Measurements from ENCODE around the gene FLT3LG. TPM values are rescaled to one million over a fixed set of nuclear protein-coding genes. Genes with fewer than 3 reads are reported as not detected.

Gene FLT3LG
- total RNA-seq, 4 donors from 2014 or later = 1.00 to 4.0 (median 3.2) TPM; not detected in 1

GRCh38 chr19:49487277-49488045, 13.4 kb downstream of the FLT3LG start, which contains the start of gene RPL13A:
Gene RPL13A, plus strand, starts transcription at chr19:49487608. Its CDS starts 22 bp downstream, at chr19:49487630.
- no peaks in the 10 kb centered on the region for H3K9me3 ChIP-seq
- H3K4me1 ChIP-seq = peaks cover 18 to 30% (median 24%) of the 10 kb centered on the region in 4 donors
- H3K27ac ChIP-seq = peak within 1 kb of the TSS; percentile 93 to 97 (median 94)
- peak within 1 kb of the TSS; percentile 67 to 98 (median 92) for H3K4me3 ChIP-seq
- H3K36me3 ChIP-seq = peaks cover 0 to 29% (median 16%) of the 10 kb centered on the region in 4 donors
- intact Hi-C loops (cut with DNase I; ENCODE audit: low total_unique reads) = no loop called here
- peak; percentile 100 for DNase-seq
- in situ Hi-C loops (cut with MboI; ENCODE audit: low pct_ligation_motif_present in 1 of 4, low pct_unique_long_range_greater_than_20kb in 1 of 4, low sequenced_read_pairs in 3 of 4) = loop anchor here in 1 of 4 donors (25.0 kb wide), 1 partner anchor 375 kb away; the partner anchor contains the start of genes PNKP and PTOV1
- TF ChIP-seq POLR2AphosphoS5 (IDR thresholded peaks at IDR 0.05) = peak; percentile 100
- no peak for TF ChIP-seq EP300 (IDR thresholded peaks at IDR 0.05; ENCODE audit: low read depth)
- peak; percentile 100 for TF ChIP-seq POLR2A (IDR thresholded peaks at IDR 0.05)
- WGBS, 2 donors (ENCODE audit: low coverage in 1 of 2) = 0% methylated on average over 57 of the region's 57 CpGs; no CpG with 5 or more reads in 1 of the 2 donors
- no peaks in the 10 kb centered on the region for H3K27me3 ChIP-seq

GRCh38 chr19:49488046-49488862, 14.2 kb downstream of the FLT3LG start:
- Histone ChIP-seq H3K27ac (peak overlapping the region; percentile 93 to 97 (median 94)), H3K4me1 (peaks cover 18 to 30% (median 24%) of the 10 kb centered on the region in 4 donors), H3K4me3 (peak overlapping the region; percentile 67 to 98 (median 92)), H3K27me3 (no peaks in the 10 kb centered on the region), H3K36me3 (peaks cover 0 to 34% (median 19%) of the 10 kb centered on the region in 4 donors), H3K9me3 (no peaks in the 10 kb centered on the region)
- DNase-seq = no peak
- in situ Hi-C loops (cut with MboI; ENCODE audit: low pct_ligation_motif_present in 1 of 4, low pct_unique_long_range_greater_than_20kb in 1 of 4, low sequenced_read_pairs in 3 of 4) (loop anchor here in 1 of 4 donors (25.0 kb wide), 1 partner anchor 374 kb away; the partner anchor contains the start of genes PNKP and PTOV1), intact Hi-C loops (cut with DNase I; ENCODE audit: low total_unique reads) (no loop called here)
- 0 to 4% methylated on average over 4 to 26 of the region's 26 CpGs for WGBS, 2 donors (ENCODE audit: low coverage in 1 of 2)
- TF ChIP-seq POLR2AphosphoS5 (IDR thresholded peaks at IDR 0.05) (no peak), CTCF (IDR thresholded peaks at IDR 0.05) (no peak), EP300 (IDR thresholded peaks at IDR 0.05; ENCODE audit: low read depth) (no peak), POLR2A (IDR thresholded peaks at IDR 0.05) (no peak)

- H3K9me3 ChIP-seq = no peaks in the 10 kb centered on the region
- intact Hi-C loops (cut with DNase I; ENCODE audit: low total_unique reads) = no loop called here
- H3K36me3 ChIP-seq = peaks cover 0 to 34% (median 19%) of the 10 kb centered on the region in 4 donors
- peak overlapping the region; percentile 67 to 98 (median 92) for H3K4me3 ChIP-seq
- 14% methylated on average over 15 of the region's 15 CpGs; no CpG with 5 or more reads in 1 of the 2 donors for WGBS, 2 donors (ENCODE audit: low coverage in 1 of 2)
- no peak for TF ChIP-seq POLR2A (IDR thresholded peaks at IDR 0.05)
- TF ChIP-seq POLR2AphosphoS5 (IDR thresholded peaks at IDR 0.05) = no peak
- TF ChIP-seq CTCF (IDR thresholded peaks at IDR 0.05) = no peak
- TF ChIP-seq EP300 (IDR thresholded peaks at IDR 0.05; ENCODE audit: low read depth) = no peak
- H3K4me1 ChIP-seq = peaks cover 18 to 30% (median 25%) of the 10 kb centered on the region in 4 donors
- in situ Hi-C loops (cut with MboI; ENCODE audit: low pct_ligation_motif_present in 1 of 4, low pct_unique_long_range_greater_than_20kb in 1 of 4, low sequenced_read_pairs in 3 of 4) = loop anchor here in 1 of 4 donors (25.0 kb wide), 1 partner anchor 373 kb away; the partner anchor contains the start of genes PNKP and PTOV1
- peak overlapping the region; percentile 93 to 97 (median 94) for H3K27ac ChIP-seq
- no peak for DNase-seq
- H3K27me3 ChIP-seq = no peaks in the 10 kb centered on the region
Observed at GRCh38 chr19:49488863-49489537, 15.0 kb downstream of the FLT3LG start.

- peak overlapping the region; percentile 93 to 97 (median 94) for H3K27ac ChIP-seq
Observed at GRCh38 chr19:49489601-49490167, 15.7 kb downstream of the FLT3LG start.

More at GRCh38 chr19:49489601-49490167, 15.7 kb downstream of the FLT3LG start:
- no peaks in the 10 kb centered on the region for H3K27me3 ChIP-seq
- DNase-seq = no peak
- peaks cover 18 to 32% (median 25%) of the 10 kb centered on the region in 4 donors for H3K4me1 ChIP-seq
- intact Hi-C loops (cut with DNase I; ENCODE audit: low total_unique reads) (no loop called here), in situ Hi-C loops (cut with MboI; ENCODE audit: low pct_ligation_motif_present in 1 of 4, low pct_unique_long_range_greater_than_20kb in 1 of 4, low sequenced_read_pairs in 3 of 4) (loop anchor here in 1 of 4 donors (25.0 kb wide), 1 partner anchor 373 kb away; the partner anchor contains the start of genes PNKP and PTOV1)
- TF ChIP-seq CTCF (IDR thresholded peaks at IDR 0.05) (peak in 3 of 5 experiments; percentile 21 to 31 (median 27)), EP300 (IDR thresholded peaks at IDR 0.05; ENCODE audit: low read depth) (no peak), POLR2A (IDR thresholded peaks at IDR 0.05) (no peak)
- peak overlapping the region in 2 of 4 donors; percentile 67 to 88 for H3K4me3 ChIP-seq
- no peaks in the 10 kb centered on the region for H3K9me3 ChIP-seq
- 44 to 60% methylated on average over 1 to 15 of the region's 15 CpGs for WGBS, 2 donors (ENCODE audit: low coverage in 1 of 2)
- H3K36me3 ChIP-seq = peaks cover 0 to 34% (median 19%) of the 10 kb centered on the region in 4 donors

All from transverse colon (tissue), 4 donors.